Ishikawa (cell line): ENCODE data around the gene CIITA.

Source experiments
- CEBPB ChIP-seq: IDR thresholded peaks from 2 replicates; pipeline ENCODE4 v1.6.1; 2012
- CREB1 ChIP-seq: IDR thresholded peaks from 2 replicates; pipeline ENCODE4 v1.6.1; 2012; ENCODE audit warnings: low read depth
- EGR1 ChIP-seq: IDR thresholded peaks from 2 replicates; pipeline ENCODE4 v1.6.1; 2012
- EP300 ChIP-seq: IDR thresholded peaks from 2 replicates; pipeline ENCODE4 v1.6.1; 2012; ENCODE audit warnings: borderline replicate concordance
- FOXM1 ChIP-seq: IDR thresholded peaks from 2 replicates; pipeline ENCODE4 v1.6.1; 2012; ENCODE audit warnings: low read depth, borderline replicate concordance
- MAX ChIP-seq: IDR thresholded peaks from 2 replicates; pipeline ENCODE4 v1.6.1; 2012
- NFIC ChIP-seq: IDR thresholded peaks from 2 replicates; pipeline ENCODE4 v1.6.1; 2012
- RAD21 ChIP-seq: IDR thresholded peaks from 2 replicates; pipeline ENCODE4 v1.6.1; 2012; ENCODE audit warnings: low read depth
- REST ChIP-seq: IDR thresholded peaks from 2 replicates; pipeline ENCODE4 v1.6.1; 2012; ENCODE audit warnings: low read depth, mild to moderate bottlenecking
- TAF1 ChIP-seq: IDR thresholded peaks from 2 replicates; pipeline ENCODE4 v1.6.1; 2012; ENCODE audit warnings: low read depth, mild to moderate bottlenecking
- TCF12 ChIP-seq: IDR thresholded peaks from 2 replicates; pipeline ENCODE4 v1.6.1; 2012; ENCODE audit warnings: low read depth
- TEAD4 ChIP-seq: IDR thresholded peaks from 2 replicates; pipeline ENCODE4 v1.6.1; 2012
- USF1 ChIP-seq: IDR thresholded peaks from 2 replicates; pipeline ENCODE4 v1.6.1; 2012
- YY1 ChIP-seq: IDR thresholded peaks from 2 replicates; pipeline ENCODE4 v1.6.1; 2012; ENCODE audit warnings: low read depth
- ZBTB7A ChIP-seq: IDR thresholded peaks from 2 replicates; pipeline ENCODE4 v1.6.1; 2012; ENCODE audit warnings: low read depth

CIITA gene

GRCh38 chr16:10931134-10931533 lies 54.1 kb downstream of the CIITA start:
- TF ChIP-seq REST (no peak), FOXM1 (no peak), CEBPB (no peak), ZBTB7A (no peak)

- no peak for TF ChIP-seq TCF12
- no peak for TF ChIP-seq USF1
- no peak for TF ChIP-seq TEAD4
- TF ChIP-seq REST = no peak
- no peak for TF ChIP-seq ZBTB7A
- no peak for TF ChIP-seq MAX
- TF ChIP-seq YY1 = no peak
- no peak for TF ChIP-seq TAF1
- no peak for TF ChIP-seq FOXM1
- no peak for TF ChIP-seq EGR1
- no peak for TF ChIP-seq RAD21
- no peak for TF ChIP-seq EP300
- TF ChIP-seq CEBPB = no peak
- TF ChIP-seq NFIC = no peak
- no peak for TF ChIP-seq CREB1
Measured at GRCh38 chr16:10931977-10932632, 55.1 kb downstream of the CIITA start.

GRCh38 chr16:10932959-10933710 lies 56.1 kb downstream of the CIITA start:
- TF ChIP-seq TAF1 = no peak
- TF ChIP-seq MAX = no peak
- no peak for TF ChIP-seq NFIC
- TF ChIP-seq RAD21 = no peak
- TF ChIP-seq USF1 = no peak
- no peak; the same call in 1 of the 2 replicates for TF ChIP-seq EP300
- no peak for TF ChIP-seq REST
- TF ChIP-seq CREB1 = no peak
- TF ChIP-seq ZBTB7A = no peak
- TF ChIP-seq FOXM1 = no peak
- no peak for TF ChIP-seq YY1
- TF ChIP-seq TEAD4 = no peak
- no peak for TF ChIP-seq EGR1
- no peak for TF ChIP-seq CEBPB
- TF ChIP-seq TCF12 = no peak

GRCh38 chr16:10933865-10934264 lies 56.9 kb downstream of the CIITA start:
- no peak for TF ChIP-seq TCF12
- no peak for TF ChIP-seq NFIC
- TF ChIP-seq CREB1 = no peak
- TF ChIP-seq TEAD4 = no peak
- TF ChIP-seq EGR1 = no peak
